Liver (tissue), 9 donors: ENCODE data around the gene BRD3OS. TPM values are rescaled to one million over a fixed set of nuclear protein-coding genes. Genes with fewer than 3 reads are reported as not detected.

Experiments used
- DNase-seq: peaks from one replicate; pipeline ENCODE4 v3.0.0-alpha.2; 2017; ENCODE audit warnings: low spot score
- H3K27ac ChIP-seq, 2 donors: one replicate each; pipeline ENCODE4 v1.7.0; 2013; ENCODE audit warnings: inconsistent platforms in 2 of 2, low read length in 2 of 2, control low read depth in 1 of 2, low read depth in 1 of 2, mild to moderate bottlenecking in 1 of 2
- H3K27me3 ChIP-seq, 4 donors: one replicate each; pipeline versions ENCODE4 v1.6.1 to v1.7.0; 2013; ENCODE audit warnings: low read length in 3 of 4, inconsistent platforms in 1 of 4, mild to moderate bottlenecking in 1 of 4, moderate library complexity in 1 of 4; ENCODE audit not compliant: control insufficient read depth in 4 of 4, insufficient read depth in 4 of 4
- H3K36me3 ChIP-seq, 4 donors: one replicate each; pipeline versions ENCODE4 v1.6.1 to v1.7.0; 2013; ENCODE audit warnings: low read length in 3 of 4, mild to moderate bottlenecking in 3 of 4, low read depth in 1 of 4, moderate library complexity in 1 of 4; ENCODE audit not compliant: control insufficient read depth in 4 of 4, insufficient read depth in 3 of 4
- H3K4me1 ChIP-seq, 4 donors: one replicate each; pipeline versions ENCODE4 v1.6.1 to v1.7.0; 2013; ENCODE audit warnings: low read length in 3 of 4, mild to moderate bottlenecking in 3 of 4, moderate library complexity in 1 of 4; ENCODE audit not compliant: control insufficient read depth in 4 of 4, insufficient read depth in 4 of 4
- H3K4me3 ChIP-seq, 3 donors: one replicate each; pipeline versions ENCODE4 v1.6.1 to v1.7.0; 2013; ENCODE audit warnings: low read length in 3 of 3, control low read depth in 1 of 3, low read depth in 1 of 3, mild to moderate bottlenecking in 1 of 3
- H3K9ac ChIP-seq, 2 donors: one replicate each; pipeline ENCODE4 v1.7.0; 2013; ENCODE audit warnings: low read length in 2 of 2, mild to moderate bottlenecking in 2 of 2, moderate library complexity in 2 of 2, control low read depth in 1 of 2, low read depth in 1 of 2
- H3K9me3 ChIP-seq, 4 donors: one replicate each; pipeline versions ENCODE4 v1.6.1 to v1.7.0; 2013; ENCODE audit warnings: low read length in 3 of 4; ENCODE audit not compliant: control insufficient read depth in 4 of 4
- EGR1 ChIP-seq, 2 donors: IDR thresholded peaks; 2 replicates each; pipeline ENCODE4 v1.6.1; 2016 to 2018; ENCODE audit warnings: antibody characterized with exemption in 2 of 2, low read depth in 2 of 2
- FOXA2 ChIP-seq: IDR thresholded peaks from 2 replicates; pipeline ENCODE4 v1.6.1; 2016; ENCODE audit warnings: antibody characterized with exemption
- GABPA ChIP-seq, 2 donors: IDR thresholded peaks in 1 of 2; conservative IDR thresholded peaks in 1 of 2; 2 replicates each; pipeline ENCODE4 v1.6.1; 2016; ENCODE audit warnings: antibody characterized with exemption in 2 of 2, mild to moderate bottlenecking in 1 of 2, moderate library complexity in 1 of 2
- HNF4G ChIP-seq: IDR thresholded peaks from 2 replicates; pipeline ENCODE4 v1.6.1; 2016; ENCODE audit warnings: antibody characterized with exemption
- JUND ChIP-seq, 2 donors: IDR thresholded peaks; 2 replicates each; pipeline ENCODE4 v1.6.1; 2016; ENCODE audit warnings: antibody characterized with exemption in 2 of 2
- NR2F2 ChIP-seq: IDR thresholded peaks from 2 replicates; pipeline ENCODE4 v1.6.1; 2016; ENCODE audit warnings: antibody characterized with exemption
- RAD21 ChIP-seq, 2 donors: IDR thresholded peaks; 2 replicates each; pipeline ENCODE4 v1.6.1; 2016; ENCODE audit warnings: antibody characterized with exemption in 2 of 2, mild to moderate bottlenecking in 2 of 2
- RXRA ChIP-seq, 2 donors: IDR thresholded peaks; 2 replicates each; pipeline ENCODE4 v1.6.1; 2017 to 2018; ENCODE audit warnings: antibody characterized with exemption in 2 of 2, mild to moderate bottlenecking in 1 of 2
- SP1 ChIP-seq: IDR thresholded peaks from 2 replicates; pipeline ENCODE4 v1.6.1; 2018; ENCODE audit warnings: antibody characterized with exemption, mild to moderate bottlenecking
- TAF1 ChIP-seq: conservative IDR thresholded peaks from 2 replicates; pipeline ENCODE4 v1.6.1; 2016; ENCODE audit warnings: antibody characterized with exemption, mild to moderate bottlenecking
- WGBS: extraction: QIAGEN DNeasy Blood & Tissue Kit; methylation state at CpG from one replicate; pipeline ENCODE4 v1.1.7; 2013; 5-methylcytosine and 5-hydroxymethylcytosine counted together
- polyA plus RNA-seq, 2 donors: library from polyadenylated mRNA; stranded (reverse) in 1 of 2; unstranded in 1 of 2; fragments of 200-250 nt in 1 of 2; fragments of >200 nt in 1 of 2; fragmentation: Nextera tagmentation in 1 of 2; extraction: Ambion mirVana in 1 of 2; gene quantifications; one replicate each; pipeline versions ENCODE4 v1.2.1 to v1.2.3, GENCODE V29; 2013 to 2015
- total RNA-seq, 2 donors: library from RNA; depleted of rRNA; stranded (reverse); fragments of >200 nt; gene quantifications; one replicate each; pipeline ENCODE4 v1.2.3, GENCODE V29; 2014
- TF ChIP-seq, protein P1 (sequence below): IDR thresholded peaks from 2 replicates; pipeline ENCODE4 v1.6.1; 2016; ENCODE audit warnings: antibody characterized with exemption
- TF ChIP-seq, protein P2 (sequence below): IDR thresholded peaks from 2 replicates; pipeline ENCODE4 v1.6.1; 2016; ENCODE audit warnings: antibody characterized with exemption, mild to moderate bottlenecking
- TF ChIP-seq, protein P3 (sequence below): IDR thresholded peaks from 2 replicates; pipeline ENCODE4 v1.6.1; 2016; ENCODE audit warnings: antibody characterized with exemption
- TF ChIP-seq, protein P4 (sequence below): fragments of 150-350 bp; IDR thresholded peaks from 2 replicates; pipeline ENCODE4 v1.5.1; 2017; ENCODE audit warnings: improper control_type of control experiment, low read depth, low read length; ENCODE audit not compliant: missing input control
- donor health status: healthy.
- donor health status: healthy.
- donor health status: healthy.
- donor health status: healthy.
- donor health status: healthy.

BRD3OS gene
- total and polyA plus RNA-seq, 4 donors = 2.1 to 5.1 (median 2.9) TPM

DNA sequence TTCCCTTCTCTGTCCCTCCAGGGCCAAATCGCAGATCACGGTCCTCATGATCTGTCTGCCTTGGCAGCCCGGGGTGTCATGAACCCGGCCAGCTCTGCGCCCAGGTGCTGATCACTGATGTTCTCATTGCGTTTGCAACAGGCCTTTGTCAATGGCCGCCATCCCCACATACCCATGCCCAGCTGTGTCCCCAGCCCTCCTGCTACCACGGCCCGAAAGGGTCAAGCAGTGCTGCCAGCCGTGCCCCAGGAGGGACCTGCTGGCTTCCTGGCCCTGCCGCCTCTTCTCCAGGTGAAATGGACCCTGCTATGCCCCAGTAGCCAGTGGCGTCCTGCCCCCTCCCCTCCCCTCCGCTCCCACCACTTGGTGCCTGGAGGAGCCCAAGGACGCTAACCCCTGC lies 20.4 kb upstream of the BRD3OS start:
- Histone ChIP-seq H3K36me3 (no peaks in the 10 kb centered on the region), H3K4me1 (no peaks in the 10 kb centered on the region), H3K27me3 (no peaks in the 10 kb centered on the region), H3K9me3 (no peaks in the 10 kb centered on the region), H3K4me3 (no peak overlapping the region), H3K9ac (no peak overlapping the region), H3K27ac (no peak overlapping the region)
- 87% methylated on average over 14 of the region's 14 CpGs for WGBS
- TF ChIP-seq GABPA (IDR thresholded peaks at IDR 0.05 in 1 of 2, conservative IDR thresholded peaks at IDR 0.05 in 1 of 2) (no peak), RXRA (IDR thresholded peaks at IDR 0.05) (no peak), RAD21 (IDR thresholded peaks at IDR 0.05) (no peak)
- TF ChIP-seq, protein P1, sequence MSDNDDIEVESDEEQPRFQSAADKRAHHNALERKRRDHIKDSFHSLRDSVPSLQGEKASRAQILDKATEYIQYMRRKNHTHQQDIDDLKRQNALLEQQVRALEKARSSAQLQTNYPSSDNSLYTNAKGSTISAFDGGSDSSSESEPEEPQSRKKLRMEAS = no peak
- TF ChIP-seq, protein P2, sequence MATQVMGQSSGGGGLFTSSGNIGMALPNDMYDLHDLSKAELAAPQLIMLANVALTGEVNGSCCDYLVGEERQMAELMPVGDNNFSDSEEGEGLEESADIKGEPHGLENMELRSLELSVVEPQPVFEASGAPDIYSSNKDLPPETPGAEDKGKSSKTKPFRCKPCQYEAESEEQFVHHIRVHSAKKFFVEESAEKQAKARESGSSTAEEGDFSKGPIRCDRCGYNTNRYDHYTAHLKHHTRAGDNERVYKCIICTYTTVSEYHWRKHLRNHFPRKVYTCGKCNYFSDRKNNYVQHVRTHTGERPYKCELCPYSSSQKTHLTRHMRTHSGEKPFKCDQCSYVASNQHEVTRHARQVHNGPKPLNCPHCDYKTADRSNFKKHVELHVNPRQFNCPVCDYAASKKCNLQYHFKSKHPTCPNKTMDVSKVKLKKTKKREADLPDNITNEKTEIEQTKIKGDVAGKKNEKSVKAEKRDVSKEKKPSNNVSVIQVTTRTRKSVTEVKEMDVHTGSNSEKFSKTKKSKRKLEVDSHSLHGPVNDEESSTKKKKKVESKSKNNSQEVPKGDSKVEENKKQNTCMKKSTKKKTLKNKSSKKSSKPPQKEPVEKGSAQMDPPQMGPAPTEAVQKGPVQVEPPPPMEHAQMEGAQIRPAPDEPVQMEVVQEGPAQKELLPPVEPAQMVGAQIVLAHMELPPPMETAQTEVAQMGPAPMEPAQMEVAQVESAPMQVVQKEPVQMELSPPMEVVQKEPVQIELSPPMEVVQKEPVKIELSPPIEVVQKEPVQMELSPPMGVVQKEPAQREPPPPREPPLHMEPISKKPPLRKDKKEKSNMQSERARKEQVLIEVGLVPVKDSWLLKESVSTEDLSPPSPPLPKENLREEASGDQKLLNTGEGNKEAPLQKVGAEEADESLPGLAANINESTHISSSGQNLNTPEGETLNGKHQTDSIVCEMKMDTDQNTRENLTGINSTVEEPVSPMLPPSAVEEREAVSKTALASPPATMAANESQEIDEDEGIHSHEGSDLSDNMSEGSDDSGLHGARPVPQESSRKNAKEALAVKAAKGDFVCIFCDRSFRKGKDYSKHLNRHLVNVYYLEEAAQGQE = no peak
- no peak for DNase-seq

DNA sequence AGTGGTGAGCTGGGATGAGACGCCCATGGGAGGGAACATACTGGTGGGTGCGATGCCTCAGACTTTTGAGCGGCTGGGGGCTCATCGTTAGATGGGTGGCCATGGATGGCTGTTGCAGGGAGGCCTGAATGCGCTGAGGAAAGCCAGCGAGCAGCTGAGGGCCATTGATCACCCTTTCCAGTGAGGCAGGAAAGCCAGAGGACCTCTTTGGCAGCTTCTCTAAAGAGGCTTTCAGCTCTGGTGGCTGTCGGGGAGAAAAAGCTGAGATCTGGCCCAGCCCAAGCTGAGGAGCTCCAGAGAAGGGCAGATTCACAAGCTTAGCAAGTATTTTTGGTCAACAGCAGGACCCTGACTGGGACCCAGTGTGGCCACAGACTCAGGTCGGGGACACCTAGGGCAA lies 19.9 kb upstream of the BRD3OS start:
- no peaks in the 10 kb centered on the region for H3K9me3 ChIP-seq
- TF ChIP-seq FOXA2 (no peak), RXRA (IDR thresholded peaks at IDR 0.05) (no peak), JUND (IDR thresholded peaks at IDR 0.05) (no peak), HNF4G (no peak), RAD21 (IDR thresholded peaks at IDR 0.05) (no peak), EGR1 (IDR thresholded peaks at IDR 0.05; ENCODE audit: low read depth in 2 of 2) (no peak), GABPA (IDR thresholded peaks at IDR 0.05 in 1 of 2, conservative IDR thresholded peaks at IDR 0.05 in 1 of 2) (no peak), TAF1 (no peak), SP1 (no peak), NR2F2 (no peak)
- TF ChIP-seq, protein P2 = no peak
- TF ChIP-seq, protein P3, sequence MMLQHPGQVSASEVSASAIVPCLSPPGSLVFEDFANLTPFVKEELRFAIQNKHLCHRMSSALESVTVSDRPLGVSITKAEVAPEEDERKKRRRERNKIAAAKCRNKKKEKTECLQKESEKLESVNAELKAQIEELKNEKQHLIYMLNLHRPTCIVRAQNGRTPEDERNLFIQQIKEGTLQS = no peak
- TF ChIP-seq, protein P4, sequence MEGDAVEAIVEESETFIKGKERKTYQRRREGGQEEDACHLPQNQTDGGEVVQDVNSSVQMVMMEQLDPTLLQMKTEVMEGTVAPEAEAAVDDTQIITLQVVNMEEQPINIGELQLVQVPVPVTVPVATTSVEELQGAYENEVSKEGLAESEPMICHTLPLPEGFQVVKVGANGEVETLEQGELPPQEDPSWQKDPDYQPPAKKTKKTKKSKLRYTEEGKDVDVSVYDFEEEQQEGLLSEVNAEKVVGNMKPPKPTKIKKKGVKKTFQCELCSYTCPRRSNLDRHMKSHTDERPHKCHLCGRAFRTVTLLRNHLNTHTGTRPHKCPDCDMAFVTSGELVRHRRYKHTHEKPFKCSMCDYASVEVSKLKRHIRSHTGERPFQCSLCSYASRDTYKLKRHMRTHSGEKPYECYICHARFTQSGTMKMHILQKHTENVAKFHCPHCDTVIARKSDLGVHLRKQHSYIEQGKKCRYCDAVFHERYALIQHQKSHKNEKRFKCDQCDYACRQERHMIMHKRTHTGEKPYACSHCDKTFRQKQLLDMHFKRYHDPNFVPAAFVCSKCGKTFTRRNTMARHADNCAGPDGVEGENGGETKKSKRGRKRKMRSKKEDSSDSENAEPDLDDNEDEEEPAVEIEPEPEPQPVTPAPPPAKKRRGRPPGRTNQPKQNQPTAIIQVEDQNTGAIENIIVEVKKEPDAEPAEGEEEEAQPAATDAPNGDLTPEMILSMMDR = no peak
- TF ChIP-seq, protein P1 = no peak

More for the DNA sequence above, 19.9 kb upstream of the BRD3OS start:
- H3K4me3 ChIP-seq = no peak overlapping the region
- no peak overlapping the region for H3K9ac ChIP-seq
- H3K4me1 ChIP-seq = peaks cover 0 to 3% (median under 1%) of the 10 kb centered on the region in 4 donors
- H3K36me3 ChIP-seq = no peaks in the 10 kb centered on the region
- no peak for DNase-seq
- H3K27me3 ChIP-seq = no peaks in the 10 kb centered on the region
- WGBS = 90% methylated on average over 8 of the region's 8 CpGs
- no peak overlapping the region for H3K27ac ChIP-seq
